Loucy (cell line): ENCODE measurements around the gene LUC7L3.

Experiments used
- CTCF ChIP-seq: fragments of 200-600 bp; sonication (generic); conservative IDR thresholded peaks from 2 replicates; pipeline ENCODE4 v1.5.1; 2014; ENCODE audit warnings: mild to moderate bottlenecking, antibody characterized with exemption, low read length
- EZH2phosphoT487 ChIP-seq: fragments of 200-600 bp; IDR thresholded peaks from 2 replicates; pipeline ENCODE4 v1.6.1; 2018; ENCODE audit warnings: antibody characterized with exemption, mild to moderate bottlenecking, moderate library complexity, borderline replicate concordance

DNA sequence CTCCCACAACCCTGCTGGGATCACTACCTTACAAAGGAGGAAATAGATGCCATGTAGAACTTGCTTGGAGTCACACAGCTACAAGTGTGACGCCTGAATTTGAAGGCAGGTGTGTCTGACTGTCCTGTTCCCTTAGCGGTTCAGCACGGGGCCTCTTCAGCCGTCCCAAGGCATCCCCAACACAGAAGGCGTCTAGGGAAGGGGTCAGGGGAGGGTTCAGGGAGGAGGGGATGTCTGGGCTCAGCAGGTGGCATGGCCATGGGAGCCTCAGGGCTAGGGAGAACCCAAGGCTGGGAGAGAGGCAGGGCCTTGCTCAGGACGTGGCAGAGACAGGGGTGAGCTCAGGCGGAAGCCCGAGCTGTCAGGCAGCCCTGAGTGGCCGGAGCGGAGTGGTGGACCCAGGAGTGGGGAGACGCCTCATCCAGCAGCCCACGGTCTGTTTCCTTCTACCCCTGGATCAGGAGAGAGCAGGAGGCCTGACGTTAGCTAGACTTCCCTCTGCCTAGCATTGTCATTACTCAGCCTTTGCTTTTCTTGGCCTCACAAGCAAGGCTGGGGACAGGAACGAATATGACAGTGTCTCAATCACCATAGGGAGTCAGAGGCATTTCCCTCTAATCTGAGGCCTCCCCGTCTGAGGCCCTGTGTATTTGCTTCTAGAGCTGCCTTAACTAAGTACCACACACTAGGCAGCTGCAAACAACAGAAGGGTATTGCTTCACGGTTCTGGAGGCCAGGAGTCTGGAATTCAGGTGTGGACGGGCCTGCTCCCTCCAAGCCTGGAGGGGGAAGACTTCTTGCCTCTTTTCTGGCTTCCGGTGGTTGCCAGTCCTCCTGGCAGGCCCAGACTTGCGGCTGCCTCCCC lies 79.3 kb downstream of the LUC7L3 start:
- TF ChIP-seq CTCF = no peak
- no peak for TF ChIP-seq EZH2phosphoT487
